HCT116 (cell line): ENCODE results near the gene WDR5. TPM values are rescaled to one million over a fixed set of nuclear protein-coding genes. Genes with fewer than 3 reads are reported as not detected.

Experiments used
- ATAC-seq: fragments of 200-7000 bp; cut with Tn5 transposase; 2 replicates; pipeline ENCODE4 v1.9.1; 2020; ENCODE audit warnings: mild to moderate bottlenecking, moderate library complexity
- BruUV-seq: library from RNA; stranded (reverse); fragments of 400-500 nt; replicated peaks from 2 replicates; lab custom pipeline; 2021; lab: Mats Ljungman, UMichigan
- CTCF ChIA-PET: fragments of 300-600 bp; sonication (Branson Sonifier 250); formaldehyde crosslinking; loops from one replicate; lab custom pipeline; 2021; ENCODE audit warnings: antibody characterized with exemption; lab: Charles Lee
- POLR2A ChIA-PET: fragments of 300-600, 350-600 bp; sonication (Branson Sonifier 250); formaldehyde crosslinking; loops from one replicate; lab custom pipeline; 2021; ENCODE audit warnings: antibody characterized with exemption; lab: Charles Lee
- RAD21 ChIA-PET, 2 experiments: fragments of 300-600 bp; sonication (Branson Sonifier 250); formaldehyde crosslinking; loops; one replicate each; lab custom pipeline; 2023; ENCODE audit warnings: low total read pairs in 2 of 2; ENCODE audit not compliant: uncharacterized antibody in 2 of 2, unreplicated experiment in 2 of 2, low non-redundant PET in 1 of 2; lab: Charles Lee
- DNase-seq: peaks from one replicate; pipeline ENCODE4 v3.0.0-alpha.2; 2010; ENCODE audit warnings: low read depth, low spot score
- H2AFZ ChIP-seq: fragments of 200-600 bp; shearing (Covaris generic), sonication (generic); 2 replicates; pipeline ENCODE4 v1.6.1; 2017; ENCODE audit warnings: low read depth, mixed run types, mixed read lengths, antibody characterized with exemption, low read length; ENCODE audit not compliant: poor library complexity, severe bottlenecking
- H3K27ac ChIP-seq: 2 replicates; pipeline ENCODE4 v1.5.1; 2012; ENCODE audit warnings: low read depth, low read length
- H3K27me3 ChIP-seq: fragments of 200-600 bp; sonication (generic); 2 replicates; pipeline ENCODE4 v1.6.1; 2016; ENCODE audit warnings: mixed run types, low read length, mixed read lengths; ENCODE audit not compliant: insufficient read depth
- H3K36me3 ChIP-seq, 2 experiments: fragments of 200-500 bp in 1 of 2; fragments of 200-600 bp in 1 of 2; sonication (Bioruptor generic) in 1 of 2; sonication (generic) in 1 of 2; 2 replicates each; pipeline versions ENCODE4 v1.5.1 to v1.6.1; 2014 to 2016; ENCODE audit warnings: low read length in 2 of 2, inconsistent platforms in 1 of 2, mixed read lengths in 1 of 2, mixed run types in 1 of 2; ENCODE audit not compliant: insufficient read depth in 2 of 2, control insufficient read depth in 1 of 2
- H3K4me1 ChIP-seq, 2 experiments: fragments of 200-600 bp in 1 of 2; sonication (generic) in 1 of 2; 2 replicates each; pipeline versions ENCODE4 v1.5.1 to v1.6.1; 2012 to 2017; ENCODE audit warnings: low read length in 2 of 2, inconsistent platforms in 1 of 2, mild to moderate bottlenecking in 1 of 2, mixed read lengths in 1 of 2, mixed run types in 1 of 2, moderate library complexity in 1 of 2; ENCODE audit not compliant: insufficient read depth in 2 of 2, control insufficient read depth in 1 of 2
- H3K4me2 ChIP-seq: fragments of 200-600 bp; sonication (generic); 2 replicates; pipeline ENCODE4 v1.6.1; 2017; ENCODE audit warnings: mixed run types, low read length, mixed read lengths
- H3K4me3 ChIP-seq, 2 experiments: fragments of 200-600 bp in 1 of 2; sonication (generic) in 1 of 2; replicated peaks in 1 of 2; 2 replicates each; pipeline ENCODE4 v1.5.1; 2011 to 2016; ENCODE audit warnings: low read length in 2 of 2, control low read depth in 1 of 2, low read depth in 1 of 2, mild to moderate bottlenecking in 1 of 2, mixed read lengths in 1 of 2, mixed run types in 1 of 2
- H3K79me2 ChIP-seq: fragments of 200-600 bp; sonication (generic); 2 replicates; pipeline ENCODE4 v1.6.1; 2017; ENCODE audit warnings: mild to moderate bottlenecking, mixed run types, low read length, moderate library complexity, mixed read lengths; ENCODE audit not compliant: insufficient read depth
- H3K9ac ChIP-seq: fragments of 200-600 bp; sonication (generic); 2 replicates; pipeline ENCODE4 v1.6.1; 2016; ENCODE audit warnings: low read length, mixed read lengths
- H3K9me2 ChIP-seq: fragments of 200-600 bp; sonication (generic), shearing (Covaris generic); 2 replicates; pipeline ENCODE4 v1.6.1; 2017; ENCODE audit warnings: mixed run types, mild to moderate bottlenecking, moderate library complexity; ENCODE audit not compliant: insufficient read depth
- H3K9me3 ChIP-seq, 2 experiments: fragments of 200-500 bp in 1 of 2; fragments of 200-600 bp in 1 of 2; sonication (Bioruptor generic) in 1 of 2; sonication (generic) in 1 of 2; 2 replicates each; pipeline ENCODE4 v1.6.1; 2014 to 2017; ENCODE audit warnings: low read length in 2 of 2, mixed read lengths in 2 of 2, inconsistent platforms in 1 of 2, low read depth in 1 of 2, mild to moderate bottlenecking in 1 of 2, mixed run types in 1 of 2, moderate library complexity in 1 of 2; ENCODE audit not compliant: control insufficient read depth in 1 of 2, insufficient read depth in 1 of 2
- H4K20me1 ChIP-seq: fragments of 200-600 bp; sonication (generic), shearing (Covaris generic); 2 replicates; pipeline ENCODE4 v1.6.1; 2017; ENCODE audit warnings: mixed run types, mild to moderate bottlenecking, moderate library complexity; ENCODE audit not compliant: insufficient read depth
- CBX3 ChIP-seq: IDR thresholded peaks from 2 replicates; pipeline ENCODE4 v1.6.1; 2012; ENCODE audit warnings: low read depth
- EGR1 ChIP-seq: IDR thresholded peaks from 2 replicates; pipeline ENCODE4 v1.6.1; 2012; ENCODE audit warnings: low read depth
- EZH2phosphoT487 ChIP-seq: fragments of 200-600 bp; IDR thresholded peaks from 2 replicates; pipeline ENCODE4 v1.6.1; 2018; ENCODE audit warnings: antibody characterized with exemption, borderline replicate concordance
- FOSL1 ChIP-seq: IDR thresholded peaks from 2 replicates; pipeline ENCODE4 v1.6.1; 2012; ENCODE audit warnings: low read depth
- JUND ChIP-seq: IDR thresholded peaks from 2 replicates; pipeline ENCODE4 v1.6.1; 2012
- POLR2A ChIP-seq: IDR thresholded peaks from 2 replicates; pipeline ENCODE4 v1.7.0; 2011; ENCODE audit warnings: borderline replicate concordance; ENCODE audit not compliant: insufficient read depth, insufficient read length; ENCODE audit errors: extremely low read depth
- POLR2AphosphoS5 ChIP-seq: IDR thresholded peaks from 2 replicates; pipeline ENCODE4 v1.6.1; 2011; ENCODE audit warnings: mild to moderate bottlenecking, low read depth, low read length, moderate library complexity
- RAD21 ChIP-seq: IDR thresholded peaks from 2 replicates; pipeline ENCODE4 v1.6.1; 2012; ENCODE audit warnings: low read depth, mild to moderate bottlenecking
- SP1 ChIP-seq: IDR thresholded peaks from 2 replicates; pipeline ENCODE4 v1.6.1; 2012; ENCODE audit warnings: low read depth
- TCF7L2 ChIP-seq: IDR thresholded peaks from 2 replicates; pipeline ENCODE4 v1.7.0; 2011; ENCODE audit warnings: borderline replicate concordance, inconsistent platforms; ENCODE audit not compliant: insufficient read depth, insufficient read length; ENCODE audit errors: extremely low read depth
- ZBTB33 ChIP-seq: IDR thresholded peaks from 2 replicates; pipeline ENCODE4 v1.6.1; 2011; ENCODE audit warnings: mild to moderate bottlenecking, low read length, moderate library complexity; ENCODE audit not compliant: insufficient replicate concordance; ENCODE audit errors: extremely low read depth
- ZNF274 ChIP-seq: fragments of 200-500 bp; sonication (Bioruptor generic); IDR thresholded peaks from 2 replicates; pipeline ENCODE4 v1.6.1; 2014; ENCODE audit warnings: mild to moderate bottlenecking, low read depth, low read length, inconsistent platforms
- intact Hi-C: fragments of 100-400 bp; cut with micrococcal nuclease; formaldehyde crosslinking; loops from 2 replicates; pipeline ENCODE4 v1.10.0; 2022
- total RNA-seq: library from RNA; stranded (reverse); gene quantifications from one replicate; pipeline ENCODE4 v1.2.1, GENCODE V29; 2021; ENCODE audit not compliant: unreplicated experiment
- TF ChIP-seq, protein P1 (sequence below): IDR thresholded peaks from 2 replicates; pipeline ENCODE4 v1.6.1; 2012

The WDR5 gene
- total RNA-seq, 1 experiment from 2014 or later, result 55.8 TPM

- no peak overlapping the region for H3K9ac ChIP-seq
- H3K4me1 ChIP-seq, result no peaks in the 10 kb centered on the region
- BruUV-seq, result no TSS peak
- H3K27ac ChIP-seq, result no peak overlapping the region
- H4K20me1 ChIP-seq, result no peaks in the 10 kb centered on the region
- H3K9me2 ChIP-seq, result no peaks in the 10 kb centered on the region
- intact Hi-C loops, result no loop called here
- no peak overlapping the region for H2AFZ ChIP-seq
- H3K36me3 ChIP-seq, result peaks cover 31 to 56% of the 10 kb centered on the region in 2 experiments; a peak in 3 of 4 replicates
- H3K27me3 ChIP-seq, result no peaks in the 10 kb centered on the region
- no peak overlapping the region for H3K4me2 ChIP-seq
- DNase-seq, result no peak
- peaks cover 24% of the 10 kb centered on the region; the same call in 1 of the 2 replicates for H3K79me2 ChIP-seq
- POLR2A ChIA-PET, result no interaction called here
- no peak for ATAC-seq
- TF ChIP-seq ZNF274 (no peak), JUND (no peak), POLR2AphosphoS5 (no peak), FOSL1 (no peak), CBX3 (no peak), RAD21 (no peak), EGR1 (no peak), SP1 (no peak), TCF7L2 (no peak), ZBTB33 (no peak), EZH2phosphoT487 (no peak), POLR2A (no peak)
- TF ChIP-seq, protein P1, sequence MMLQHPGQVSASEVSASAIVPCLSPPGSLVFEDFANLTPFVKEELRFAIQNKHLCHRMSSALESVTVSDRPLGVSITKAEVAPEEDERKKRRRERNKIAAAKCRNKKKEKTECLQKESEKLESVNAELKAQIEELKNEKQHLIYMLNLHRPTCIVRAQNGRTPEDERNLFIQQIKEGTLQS, result no peak
- no peak overlapping the region for H3K4me3 ChIP-seq
- no peaks in the 10 kb centered on the region for H3K9me3 ChIP-seq
- CTCF ChIA-PET, result no interaction called here
- RAD21 ChIA-PET, result no interaction called here
Measured at GRCh38 chr9:134154262-134154701, 18.4 kb downstream of the WDR5 start.
